IPS-NIHi7 (cell line): ENCODE data around the gene RASIP1.
"Not testable (repeated sequence)": the region's sequence is repeated elsewhere in the genome, so short reads cannot be mapped to it uniquely, and the experiment has no call there.

Experiments
- DNase-seq: peaks from one replicate; pipeline ENCODE4 v3.0.0; 2012; ENCODE audit warnings: mixed read lengths; ENCODE audit errors: extremely low spot score

Gene RASIP1, protein sequence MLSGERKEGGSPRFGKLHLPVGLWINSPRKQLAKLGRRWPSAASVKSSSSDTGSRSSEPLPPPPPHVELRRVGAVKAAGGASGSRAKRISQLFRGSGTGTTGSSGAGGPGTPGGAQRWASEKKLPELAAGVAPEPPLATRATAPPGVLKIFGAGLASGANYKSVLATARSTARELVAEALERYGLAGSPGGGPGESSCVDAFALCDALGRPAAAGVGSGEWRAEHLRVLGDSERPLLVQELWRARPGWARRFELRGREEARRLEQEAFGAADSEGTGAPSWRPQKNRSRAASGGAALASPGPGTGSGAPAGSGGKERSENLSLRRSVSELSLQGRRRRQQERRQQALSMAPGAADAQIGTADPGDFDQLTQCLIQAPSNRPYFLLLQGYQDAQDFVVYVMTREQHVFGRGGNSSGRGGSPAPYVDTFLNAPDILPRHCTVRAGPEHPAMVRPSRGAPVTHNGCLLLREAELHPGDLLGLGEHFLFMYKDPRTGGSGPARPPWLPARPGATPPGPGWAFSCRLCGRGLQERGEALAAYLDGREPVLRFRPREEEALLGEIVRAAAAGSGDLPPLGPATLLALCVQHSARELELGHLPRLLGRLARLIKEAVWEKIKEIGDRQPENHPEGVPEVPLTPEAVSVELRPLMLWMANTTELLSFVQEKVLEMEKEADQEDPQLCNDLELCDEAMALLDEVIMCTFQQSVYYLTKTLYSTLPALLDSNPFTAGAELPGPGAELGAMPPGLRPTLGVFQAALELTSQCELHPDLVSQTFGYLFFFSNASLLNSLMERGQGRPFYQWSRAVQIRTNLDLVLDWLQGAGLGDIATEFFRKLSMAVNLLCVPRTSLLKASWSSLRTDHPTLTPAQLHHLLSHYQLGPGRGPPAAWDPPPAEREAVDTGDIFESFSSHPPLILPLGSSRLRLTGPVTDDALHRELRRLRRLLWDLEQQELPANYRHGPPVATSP

DNA sequence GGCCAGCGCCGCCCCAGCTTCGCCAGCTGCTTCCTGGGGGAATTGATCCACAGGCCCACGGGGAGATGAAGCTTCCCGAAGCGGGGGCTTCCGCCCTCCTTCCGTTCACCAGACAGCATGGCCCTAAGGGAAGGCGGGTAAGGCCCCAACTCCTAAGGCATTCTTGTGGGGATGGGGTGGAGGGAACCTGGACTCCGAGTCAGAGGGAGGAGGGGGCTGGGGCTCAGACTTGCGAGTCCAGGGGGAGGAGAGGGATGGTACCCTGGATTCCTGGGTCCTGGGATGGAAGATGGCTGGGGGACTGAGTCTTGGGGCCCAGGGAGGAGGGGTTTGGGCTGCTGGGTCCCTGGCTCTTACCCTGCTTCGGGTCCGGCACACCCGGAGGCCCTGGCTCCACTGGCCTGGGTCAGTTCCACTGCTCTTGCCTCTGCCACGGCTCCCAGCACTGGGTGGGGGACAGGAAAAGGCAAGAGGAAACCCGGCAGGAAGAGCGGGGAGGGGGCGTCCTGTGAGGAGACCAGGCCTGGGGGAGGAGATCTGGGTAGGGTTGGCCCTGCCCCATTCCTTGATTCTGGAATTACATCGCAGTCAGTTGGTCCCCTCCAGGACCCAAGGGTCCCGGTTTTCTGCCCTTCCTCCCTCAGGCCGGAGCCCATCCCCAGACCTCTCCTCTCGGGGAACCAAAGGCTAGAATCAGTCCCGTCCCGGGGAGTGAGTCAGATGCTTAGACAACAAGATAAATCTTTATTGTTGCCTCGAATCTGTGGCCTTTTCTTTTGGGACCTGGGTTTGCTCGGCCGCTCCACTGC is at the start of gene RASIP1:
Gene RASIP1 (minus strand): TSS at position 447 of the 809 bp plus-strand sequence. CDS start 328 bp downstream, at position 119.
- no peak for DNase-seq

GRCh38 chr19:48787331-48787730 is 46.9 kb upstream of the RASIP1 start:
- not testable (repeated sequence) for DNase-seq

DNA sequence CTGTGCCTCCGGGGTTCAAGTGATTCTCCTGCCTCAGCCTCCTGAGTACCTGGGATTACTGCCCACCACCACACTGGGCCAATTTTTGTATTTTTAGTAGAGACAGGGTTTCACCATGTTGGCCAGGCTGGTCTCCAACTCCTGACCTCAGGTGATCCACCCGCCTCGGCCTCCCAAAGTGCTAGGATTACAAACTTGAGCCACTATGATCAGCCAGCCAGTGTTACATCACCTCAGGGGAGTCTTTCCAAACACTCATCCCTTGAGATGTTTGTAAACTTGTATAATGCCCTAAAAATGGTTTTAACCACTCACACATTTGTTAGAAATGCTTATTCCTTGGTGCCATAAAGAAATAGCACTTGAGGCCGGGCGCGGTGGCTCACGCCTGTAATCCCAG is 46.0 kb upstream of the RASIP1 start:
- DNase-seq = not testable (repeated sequence)

DNA sequence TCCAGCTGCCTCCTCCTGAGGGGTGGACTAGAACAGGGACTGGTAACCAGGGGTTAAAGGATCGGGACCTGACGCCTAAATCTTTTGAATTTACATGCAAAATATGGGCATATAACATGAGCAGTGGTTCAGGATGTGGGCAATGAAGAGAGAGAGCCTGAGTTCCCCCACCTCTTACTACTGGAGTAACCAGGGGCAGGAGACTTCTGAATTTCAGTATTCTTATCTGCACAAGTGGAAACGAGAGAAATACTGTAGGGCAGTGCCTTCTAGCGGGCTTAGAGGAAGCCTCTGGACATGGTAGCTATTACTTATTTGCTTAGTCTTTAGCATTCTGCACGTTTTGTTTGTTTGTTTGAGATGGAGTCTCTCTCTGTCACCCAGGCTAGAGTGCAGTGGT is 44.1 kb upstream of the RASIP1 start:
- DNase-seq = no peak

DNA sequence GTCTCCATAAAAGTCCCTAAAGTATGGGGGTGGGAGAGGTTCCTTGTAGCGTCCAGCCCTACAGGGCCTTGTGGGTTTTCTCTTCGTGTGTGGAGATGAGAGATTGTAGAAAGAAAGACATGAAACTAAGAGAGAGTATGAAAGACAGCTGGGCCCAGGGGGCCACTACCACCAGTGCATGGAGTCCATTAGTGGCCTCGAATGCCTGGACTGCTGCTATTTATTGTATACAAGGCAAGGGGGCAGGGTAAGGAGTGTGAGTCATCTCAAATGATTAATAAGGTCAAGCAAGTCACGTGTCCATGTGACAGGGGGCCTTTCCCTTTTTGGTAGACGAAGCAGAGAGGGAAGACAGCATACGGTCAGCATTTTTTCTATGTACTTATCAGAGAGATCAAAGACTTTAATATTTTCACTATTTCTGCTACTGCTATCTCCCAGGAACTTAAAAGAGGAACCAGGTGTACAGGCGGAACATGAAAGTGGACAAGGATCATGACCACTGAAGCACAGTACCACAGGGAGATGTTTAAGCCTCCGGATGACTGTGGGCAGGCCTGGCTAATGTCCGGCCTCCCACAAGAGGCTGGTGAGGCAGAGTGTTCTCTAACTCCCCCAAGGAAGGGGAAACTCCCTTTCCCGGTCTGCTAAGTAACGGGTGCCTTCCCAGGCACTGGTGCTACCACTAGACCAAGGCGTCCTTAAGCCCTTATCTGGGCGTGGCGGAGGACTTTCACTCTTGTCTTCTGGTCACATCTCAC is 40.4 kb upstream of the RASIP1 start:
- no peak for DNase-seq

DNA sequence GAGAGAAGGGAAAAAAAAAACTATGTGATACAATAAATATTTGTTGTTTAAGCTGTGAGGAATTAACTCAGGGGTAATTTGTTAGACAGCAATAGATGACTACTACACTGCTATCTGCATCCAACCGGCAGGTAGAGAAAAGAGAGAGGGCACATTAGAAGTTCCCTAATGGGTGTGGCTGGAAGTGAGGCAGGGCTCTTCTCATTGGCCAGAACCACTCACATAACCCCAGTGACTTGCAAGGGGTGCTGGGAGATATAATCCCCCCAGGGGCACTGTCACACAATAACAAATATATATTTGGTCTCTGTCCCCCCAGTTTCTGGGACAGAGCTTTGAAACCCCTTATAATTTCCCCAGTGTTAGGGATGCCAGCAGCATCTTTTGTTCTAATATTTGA is 39.2 kb upstream of the RASIP1 start:
- DNase-seq = no peak

GRCh38 chr19:48777720-48778119 is 37.3 kb upstream of the RASIP1 start:
- no peak for DNase-seq

GRCh38 chr19:48777139-48777538 is 36.7 kb upstream of the RASIP1 start:
- DNase-seq = no peak

DNA sequence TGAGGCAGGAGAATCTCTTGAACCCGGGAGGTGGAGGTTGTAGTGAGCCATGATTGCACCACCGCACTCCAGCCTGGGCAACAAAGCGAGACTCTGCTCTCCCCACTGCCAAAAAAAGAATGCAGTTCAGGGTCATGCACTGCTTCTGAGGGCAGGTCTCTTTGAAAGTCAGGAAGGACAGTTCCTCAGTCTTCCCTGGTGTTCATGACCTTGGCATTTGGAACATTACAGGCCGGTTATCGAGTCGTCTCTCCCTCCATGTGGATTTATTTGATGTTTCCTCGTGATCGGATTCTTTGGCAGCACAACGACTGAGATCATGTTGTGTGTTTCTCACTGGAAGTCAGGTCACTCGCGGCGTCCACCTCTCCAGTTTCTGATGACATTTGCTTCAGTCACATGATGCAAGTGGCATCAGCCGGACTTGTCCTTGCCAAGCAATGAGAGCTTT is 32.1 kb upstream of the RASIP1 start:
- no peak for DNase-seq

- DNase-seq = no peak
These were observed 30.5 kb upstream of the RASIP1 start for GRCh38 chr19:48770734-48771472.

DNA sequence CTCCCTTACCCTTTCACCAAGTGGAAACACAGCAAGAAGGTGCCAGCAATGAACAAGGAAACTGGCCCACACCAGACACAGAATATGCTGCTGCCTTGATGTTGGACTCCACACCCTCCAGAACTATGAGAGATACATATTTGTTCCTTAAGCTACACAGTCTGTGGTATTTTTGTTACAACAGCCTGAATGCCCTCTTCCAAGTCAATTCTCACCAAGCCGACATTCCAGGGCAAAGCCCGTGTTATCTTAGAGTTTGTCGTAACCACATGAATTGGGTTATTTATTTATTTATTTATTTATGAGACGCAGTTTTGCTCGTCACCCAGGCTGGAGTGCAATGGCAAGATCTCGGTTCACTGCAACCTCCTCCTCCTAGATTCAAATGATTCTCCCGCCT is 29.9 kb upstream of the RASIP1 start:
- DNase-seq = no peak

GRCh38 chr19:48768994-48769713 is 28.7 kb upstream of the RASIP1 start:
- no peak for DNase-seq

DNA sequence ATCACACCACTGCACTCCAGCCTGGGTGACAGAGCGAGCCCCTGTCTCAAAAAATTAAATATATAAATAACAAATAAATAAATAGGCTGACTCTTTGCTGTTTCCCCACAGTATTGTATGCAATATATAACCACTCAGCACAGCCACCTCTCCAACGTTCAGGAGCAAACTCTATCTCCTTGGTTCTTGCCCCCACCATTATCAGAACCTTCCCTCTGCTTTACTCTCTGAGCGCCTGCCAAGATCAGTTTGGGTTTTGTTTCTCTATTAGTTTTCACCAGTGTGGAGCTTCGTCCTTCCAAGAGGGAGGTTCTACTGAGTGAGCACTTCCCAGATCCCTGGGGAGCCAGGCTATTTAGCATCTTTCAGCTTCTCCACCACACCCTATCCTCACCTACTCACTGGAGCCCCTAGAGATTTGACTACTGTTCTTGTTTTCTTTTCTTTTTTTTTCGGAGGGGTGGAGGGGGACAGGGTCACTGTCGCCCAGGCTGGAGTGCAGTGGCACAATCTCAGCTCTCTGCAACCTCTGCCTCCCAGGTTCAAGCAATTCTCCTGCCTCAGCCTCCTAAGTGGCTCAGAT is 27.9 kb upstream of the RASIP1 start:
- DNase-seq = not testable (repeated sequence)

GRCh38 chr19:48765816-48766215 is 25.4 kb upstream of the RASIP1 start:
- DNase-seq = not testable (repeated sequence)

DNA sequence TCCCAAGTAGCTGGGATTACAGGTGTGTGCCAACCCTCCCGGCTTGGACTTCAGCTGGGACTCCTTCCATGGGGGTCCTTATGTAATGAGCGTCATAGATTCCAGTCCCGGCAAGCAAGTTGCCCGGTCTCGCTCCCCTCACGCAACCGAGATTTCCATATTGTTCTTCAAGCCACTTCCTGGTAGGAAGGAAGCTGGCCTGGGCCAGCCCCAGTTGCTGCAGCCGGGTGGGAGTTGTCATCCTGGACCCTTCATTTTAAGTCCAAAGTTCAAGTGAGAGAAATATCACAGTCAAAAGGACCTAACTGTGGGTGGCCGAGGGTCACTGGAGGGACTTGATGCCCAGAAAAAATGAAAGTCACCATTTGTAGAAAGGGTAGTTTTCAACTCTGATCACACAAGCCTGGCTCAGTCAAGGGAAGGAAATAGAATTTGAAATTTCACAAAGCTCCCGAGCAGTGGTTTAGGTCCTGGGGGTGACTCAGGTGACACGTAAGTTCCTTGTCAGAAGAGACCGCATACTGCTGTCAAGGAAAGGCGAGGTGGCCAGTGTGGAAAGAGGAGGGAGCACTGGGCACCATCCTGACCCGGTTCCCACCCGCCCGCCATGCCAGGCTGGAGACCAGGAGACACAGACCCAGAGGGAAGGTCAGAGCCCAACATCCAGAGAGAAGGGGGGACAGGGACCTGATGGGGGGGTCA is 20.2 kb upstream of the RASIP1 start:
- DNase-seq = no peak

GRCh38 chr19:48757741-48758144 is 17.3 kb upstream of the RASIP1 start:
- DNase-seq = no peak

GRCh38 chr19:48757089-48757675 is 16.8 kb upstream of the RASIP1 start:
- no peak for DNase-seq

DNA sequence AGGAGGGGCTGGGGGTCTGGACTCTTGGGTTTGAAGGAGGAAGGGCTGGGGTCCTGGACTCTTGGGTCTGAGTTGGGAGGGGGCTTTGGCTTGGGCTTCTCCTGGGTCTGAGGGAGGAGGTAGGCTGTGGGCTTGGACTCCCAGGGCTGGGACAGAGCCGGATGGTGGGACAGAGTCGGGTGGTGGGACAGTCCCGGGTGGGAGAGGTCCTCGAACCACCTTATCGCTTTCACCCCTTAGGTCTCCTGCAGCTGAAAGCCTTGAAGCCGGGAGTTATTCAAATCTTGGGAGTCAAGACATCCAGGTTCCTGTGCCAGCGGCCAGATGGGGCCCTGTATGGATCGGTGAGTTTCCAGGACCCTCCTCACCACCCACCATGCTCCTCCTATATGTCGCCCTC is 16.3 kb upstream of the RASIP1 start:
- DNase-seq = no peak
